Ramos (cell line): Measurements from ENCODE around the gene LMNA.
"Not testable (repeated sequence)": the region's sequence is repeated elsewhere in the genome, so short reads cannot be mapped to it uniquely, and the experiment has no call there.

Experiments used
- in situ Hi-C: fragments of 300-500 bp; cut with MboI; formaldehyde crosslinking; loops from one replicate; pipeline ENCODE4 v1.14.3; 2022; ENCODE audit warnings: low sequenced_read_pairs; ENCODE audit not compliant: unreplicated experiment

The LMNA gene

GRCh38 chr1:156102633-156103511, 11.6 kb upstream of the LMNA start:
- in situ Hi-C loops = no loop called here

GRCh38 chr1:156103521-156103947, 11.0 kb upstream of the LMNA start:
- in situ Hi-C loops = no loop called here

GRCh38 chr1:156104065-156104810, 10.3 kb upstream of the LMNA start:
- in situ Hi-C loops = no loop called here

- in situ Hi-C loops = no loop called here
Observed at GRCh38 chr1:156104861-156105832, 9.4 kb upstream of the LMNA start.

- in situ Hi-C loops = no loop called here
Observed at GRCh38 chr1:156106624-156107488, 7.7 kb upstream of the LMNA start.

- in situ Hi-C loops = no loop called here
Observed at GRCh38 chr1:156108057-156108456, 6.5 kb upstream of the LMNA start.

GRCh38 chr1:156108664-156109241, 5.8 kb upstream of the LMNA start:
- in situ Hi-C loops = no loop called here

- in situ Hi-C loops = no loop called here
Observed at GRCh38 chr1:156110252-156110651, 4.3 kb upstream of the LMNA start.

GRCh38 chr1:156111355-156111962, 3.1 kb upstream of the LMNA start:
- in situ Hi-C loops = no loop called here

GRCh38 chr1:156112276-156113137, 2.0 kb upstream of the LMNA start:
- in situ Hi-C loops = no loop called here

- in situ Hi-C loops = no loop called here
Observed at GRCh38 chr1:156113282-156113950, 1.1 kb upstream of the LMNA start.

- in situ Hi-C loops = no loop called here
Observed at GRCh38 chr1:156114919-156115513, 505 bp downstream of the LMNA start.

GRCh38 chr1:156115514-156116374, 1.2 kb downstream of the LMNA start:
- in situ Hi-C loops = no loop called here

- in situ Hi-C loops = not testable (repeated sequence)
Observed at GRCh38 chr1:156116731-156117130, 2.2 kb downstream of the LMNA start.

- in situ Hi-C loops = no loop called here
Observed at GRCh38 chr1:156117414-156118176, 3.1 kb downstream of the LMNA start.
